HG03575 (cell line): Measurements from ENCODE around the gene SVEP1.
"Not testable (repeated sequence)": the region's sequence is repeated elsewhere in the genome, so short reads cannot be mapped to it uniquely, and the experiment has no call there.

Experiments
- ATAC-seq: cut with Tn5 transposase; IDR thresholded peaks from one replicate; pipeline ENCODE4 v1.9.1; 2021; ENCODE audit not compliant: unreplicated experiment, insufficient number of reproducible peaks, low FRiP score; ENCODE audit errors: extremely low read depth

Gene SVEP1

GRCh38 chr9:110582156-110582555 is 2.6 kb upstream of the SVEP1 start:
- no peak for ATAC-seq

- no peak for ATAC-seq
Observed at GRCh38 chr9:110580850-110581249, 1.3 kb upstream of the SVEP1 start.

GRCh38 chr9:110579862-110580219 is 300 bp upstream of the SVEP1 start:
- ATAC-seq = no peak

GRCh38 chr9:110578575-110579033 is 937 bp downstream of the SVEP1 start:
- ATAC-seq = no peak

GRCh38 chr9:110575945-110576344 is 3.6 kb downstream of the SVEP1 start:
- ATAC-seq = no peak

GRCh38 chr9:110575169-110575568 is 4.4 kb downstream of the SVEP1 start:
- no peak for ATAC-seq

GRCh38 chr9:110573305-110573704 is 6.2 kb downstream of the SVEP1 start:
- no peak for ATAC-seq

- ATAC-seq = no peak
Observed at GRCh38 chr9:110571801-110572483, 7.6 kb downstream of the SVEP1 start.

- ATAC-seq = no peak
Observed at GRCh38 chr9:110566156-110566555, 13.4 kb downstream of the SVEP1 start.

- ATAC-seq = no peak
Observed at GRCh38 chr9:110561826-110562225, 17.7 kb downstream of the SVEP1 start.

- ATAC-seq = no peak
Observed at GRCh38 chr9:110559869-110560268, 19.7 kb downstream of the SVEP1 start.

- ATAC-seq = no peak
Observed at GRCh38 chr9:110555551-110556331, 23.8 kb downstream of the SVEP1 start.

GRCh38 chr9:110546411-110546871 is 33.1 kb downstream of the SVEP1 start:
- no peak for ATAC-seq

GRCh38 chr9:110545705-110546104 is 33.8 kb downstream of the SVEP1 start:
- ATAC-seq = no peak

GRCh38 chr9:110543631-110544051 is 35.9 kb downstream of the SVEP1 start:
- ATAC-seq = no peak

- no peak for ATAC-seq
Observed at GRCh38 chr9:110541950-110542349, 37.6 kb downstream of the SVEP1 start.

GRCh38 chr9:110538647-110539041 is 40.9 kb downstream of the SVEP1 start:
- ATAC-seq = no peak

GRCh38 chr9:110537841-110538646 is 41.5 kb downstream of the SVEP1 start:
- ATAC-seq = no peak

- ATAC-seq = no peak
Observed at GRCh38 chr9:110536822-110537221, 42.7 kb downstream of the SVEP1 start.

GRCh38 chr9:110534162-110534561 is 45.4 kb downstream of the SVEP1 start:
- ATAC-seq = not testable (repeated sequence)
